K562 (cell line): Measurements from ENCODE around the gene ZNF200. TPM values are rescaled to one million over a fixed set of nuclear protein-coding genes. Genes with fewer than 3 reads are reported as not detected.

Source experiments
- ATAC-seq: fragments of 200-7000 bp; cut with Tn5 transposase; 3 replicates; pipeline ENCODE4 v1.9.1; 2020; ENCODE audit warnings: moderate library complexity
- BruUV-seq: library from RNA; stranded (reverse); fragments of 400-500 nt; replicated peaks from 2 replicates; lab custom pipeline; 2021; lab: Mats Ljungman, UMichigan
- CTCF ChIA-PET: fragments of 300-600 bp; formaldehyde crosslinking; extraction: SDS; loops from one replicate; lab custom pipeline; 2021; ENCODE audit warnings: low intra/inter-chr PET ratio; lab: Yijun Ruan, JAX
- POLR2A ChIA-PET: fragments of 300-600, 350-650 bp; sonication (Branson Sonifier 250); formaldehyde crosslinking; extraction: SDS; loops from one replicate; lab custom pipeline; 2021; ENCODE audit warnings: antibody characterized with exemption, inconsistent platforms; lab: Yijun Ruan, JAX
- DNase-seq, 4 experiments: peaks; one replicate each; pipeline versions ENCODE4 v3.0.0 to v3.0.0-alpha.2; 2011 to 2018; ENCODE audit warnings: low spot score in 3 of 4, mixed read lengths in 3 of 4; ENCODE audit errors: extremely low read depth in 1 of 4
- FAIRE-seq: peaks from 2 replicates; lab custom pipeline; 2011; peaks lifted over from hg19 to GRCh38; lab: Jason Lieb, UNC
- H2AFZ ChIP-seq: 2 replicates; pipeline ENCODE4 v1.6.0; 2011; ENCODE audit warnings: low read depth, low read length, control low read depth, inconsistent platforms
- H3K27ac ChIP-seq: fragments of 200-600 bp; 3 replicates; pipeline ENCODE4 v1.8.0; 2011; ENCODE audit warnings: low read depth, mild to moderate bottlenecking, control low read depth, inconsistent platforms, low read length, moderate library complexity, mixed read lengths; ENCODE audit errors: extremely low read depth
- H3K27me3 ChIP-seq, 2 experiments: fragments of 300-600 bp in 1 of 2; 2 replicates in 1 of 2; 3 replicates in 1 of 2; pipeline versions ENCODE4 v1.6.0 to v1.8.0; 2011; ENCODE audit warnings: inconsistent platforms in 2 of 2, low read length in 2 of 2, mild to moderate bottlenecking in 1 of 2, mixed read lengths in 1 of 2, moderate library complexity in 1 of 2; ENCODE audit not compliant: control insufficient read depth in 2 of 2, insufficient read depth in 2 of 2
- H3K36me3 ChIP-seq: fragments of 300-600 bp; 3 replicates; pipeline ENCODE4 v1.8.0; 2011; ENCODE audit warnings: mild to moderate bottlenecking, low read length, inconsistent platforms; ENCODE audit not compliant: control insufficient read depth, insufficient read depth
- H3K4me1 ChIP-seq, 2 experiments: fragments of 200-600 bp in 1 of 2; replicated peaks in 1 of 2; 2 replicates in 1 of 2; 3 replicates in 1 of 2; pipeline versions ENCODE4 v1.5.1 to v1.8.0; 2011; ENCODE audit warnings: inconsistent platforms in 2 of 2, low read length in 2 of 2, mild to moderate bottlenecking in 1 of 2, mixed read lengths in 1 of 2, moderate library complexity in 1 of 2; ENCODE audit not compliant: control insufficient read depth in 2 of 2, insufficient read depth in 2 of 2
- H3K4me2 ChIP-seq: 2 replicates; pipeline ENCODE4 v1.6.1; 2011; ENCODE audit warnings: low read length, control low read depth, inconsistent platforms, mixed read lengths; ENCODE audit not compliant: insufficient read depth
- H3K4me3 ChIP-seq: fragments of 200-600 bp; sonication (generic), shearing (Covaris generic); 2 replicates; pipeline ENCODE4 v1.5.1; 2016; ENCODE audit warnings: control low read depth, inconsistent platforms
- H3K79me2 ChIP-seq: fragments of 200-600 bp; 3 replicates; pipeline ENCODE4 v1.8.0; 2011; ENCODE audit warnings: low read length, inconsistent platforms; ENCODE audit not compliant: control insufficient read depth, insufficient read depth
- H3K9ac ChIP-seq, 2 experiments: 2 replicates each; pipeline versions ENCODE4 v1.6.0 to v1.6.1; 2011; ENCODE audit warnings: low read depth in 2 of 2, low read length in 2 of 2, control low read depth in 1 of 2, inconsistent platforms in 1 of 2, mild to moderate bottlenecking in 1 of 2, mixed read lengths in 1 of 2; ENCODE audit not compliant: insufficient read depth in 1 of 2
- H3K9me1 ChIP-seq: one replicate; pipeline ENCODE4 v1.6.0; 2011; ENCODE audit warnings: inconsistent platforms, mild to moderate bottlenecking, low read length, moderate library complexity; ENCODE audit not compliant: control insufficient read depth, insufficient read depth
- H3K9me3 ChIP-seq: replicated peaks from 2 replicates; pipeline ENCODE4 v1.5.1; 2011; ENCODE audit warnings: low read depth, low read length, inconsistent platforms; ENCODE audit not compliant: control insufficient read depth, insufficient read depth
- H4K20me1 ChIP-seq: replicated peaks from 2 replicates; pipeline ENCODE4 v1.6.1; 2011; ENCODE audit warnings: low read length, inconsistent platforms, mixed read lengths; ENCODE audit not compliant: control insufficient read depth, insufficient read depth
- EGR1 ChIP-seq: fragments of 450-650 bp; conservative IDR thresholded peaks from 2 replicates; pipeline ENCODE4 v1.6.1; 2017; ENCODE audit warnings: mild to moderate bottlenecking
- ELF1 ChIP-seq: fragments of 200-800 bp; sonication (Bioruptor generic); IDR thresholded peaks from 2 replicates; pipeline ENCODE4 v1.6.1; 2016; ENCODE audit warnings: missing genetic modification characterization, missing compliant biosample characterization
- ESRRA ChIP-seq: fragments of 450-650 bp; IDR thresholded peaks from 2 replicates; pipeline ENCODE4 v1.6.1; 2014; ENCODE audit warnings: low read depth, mild to moderate bottlenecking, moderate library complexity, borderline replicate concordance
- ETV1 ChIP-seq: fragments of 450-650 bp; conservative IDR thresholded peaks from 2 replicates; pipeline ENCODE4 v1.6.1; 2016; ENCODE audit warnings: missing genetic modification characterization, control low read depth, low read depth, missing compliant biosample characterization
- HNRNPLL ChIP-seq: fragments of 200-400 bp; formaldehyde crosslinking; IDR thresholded peaks from 2 replicates; pipeline ENCODE4 v1.6.1; 2017; ENCODE audit warnings: low read length, low read depth, mild to moderate bottlenecking; ENCODE audit not compliant: poor library complexity, severe bottlenecking
- MTA1 ChIP-seq: fragments of 450-650 bp; IDR thresholded peaks from 2 replicates; pipeline ENCODE4 v1.6.1; 2017; ENCODE audit warnings: borderline replicate concordance
- POLR2G ChIP-seq: fragments of 200-400 bp; formaldehyde crosslinking; IDR thresholded peaks from 2 replicates; pipeline ENCODE4 v1.6.1; 2017; ENCODE audit warnings: low read depth, mild to moderate bottlenecking, antibody characterized with exemption, low read length, moderate library complexity
- RBM25 ChIP-seq: fragments of 200-400 bp; formaldehyde crosslinking; IDR thresholded peaks from 2 replicates; pipeline ENCODE4 v1.6.1; 2018; ENCODE audit warnings: low read length, low read depth, moderate library complexity; ENCODE audit not compliant: severe bottlenecking
- ZBTB1 ChIP-seq: sonication (generic); formaldehyde crosslinking; IDR thresholded peaks from 2 replicates; pipeline ENCODE4 v1.8.1; 2023; ENCODE audit warnings: missing genetic modification reagents, low read depth, mild to moderate bottlenecking, borderline replicate concordance
- ZC3H4 ChIP-seq: sonication (generic); formaldehyde crosslinking; IDR thresholded peaks from 2 replicates; pipeline ENCODE4 v1.9.0; 2021; ENCODE audit warnings: missing genetic modification reagents, borderline replicate concordance
- ZNF232 ChIP-seq: sonication (generic); formaldehyde crosslinking; IDR thresholded peaks from 2 replicates; pipeline ENCODE4 v1.8.0; 2022; ENCODE audit warnings: mild to moderate bottlenecking, missing genetic modification reagents
- WGBS: fragments of 100-300 bp; shearing (Covaris generic); methylation state at CpG from one replicate; pipeline ENCODE4 v1.1.6; 2016; ENCODE audit warnings: low coverage, mixed read lengths; ENCODE audit not compliant: insufficient coverage; ENCODE audit errors: missing lambda C conversion rate; 5-methylcytosine and 5-hydroxymethylcytosine counted together
- in situ Hi-C: fragments of 300-500 bp; cut with MboI; formaldehyde crosslinking; loops from 4 replicates; pipeline ENCODE4 v1.15.0; 2018; ENCODE audit warnings: inconsistent platforms, mixed read lengths
- intact Hi-C: fragments of 100-400 bp; cut with micrococcal nuclease; formaldehyde crosslinking; loops from 2 replicates; pipeline ENCODE4 v1.14.2; 2022
- polyA plus RNA-seq, 8 experiments: library from polyadenylated mRNA; depleted of rRNA in 4 of 8; stranded (reverse) in 5 of 8; unstranded in 3 of 8; fragments of >200 nt; fragmentation: Nextera tagmentation in 2 of 8; fragmentation: Illumina TruSeq in 1 of 8; extraction: Ambion mirVana in 2 of 8; extraction: Trizol in 1 of 8; gene quantifications; 2 replicates each; pipeline versions ENCODE4 v1.2.1 to v1.2.3, GENCODE V29; 2011 to 2014; ENCODE audit warnings: inconsistent platforms in 1 of 8, missing spikeins in 1 of 8
- total RNA-seq, 7 experiments: library from RNA; depleted of rRNA in 6 of 7; stranded (reverse); fragments of >200 nt in 6 of 7; fragmentation: Illumina TruSeq in 2 of 7; extraction: Trizol in 2 of 7; gene quantifications; 2 replicates each; pipeline versions ENCODE4 v1.2.1 to v1.2.3, GENCODE V29; 2011 to 2021; ENCODE audit warnings: low replicate concordance in 1 of 7
- TF ChIP-seq, protein P1 (sequence below), 2 experiments: fragments of 450-650 bp in 1 of 2; sonication (generic) in 1 of 2; formaldehyde crosslinking in 1 of 2; IDR thresholded peaks in 1 of 2; conservative IDR thresholded peaks in 1 of 2; 2 replicates each; pipeline versions ENCODE4 v1.6.1 to v1.8.1; 2016 to 2023; ENCODE audit warnings: mild to moderate bottlenecking in 2 of 2, moderate library complexity in 2 of 2, inconsistent platforms in 1 of 2, missing genetic modification reagents in 1 of 2
- TF ChIP-seq, protein P2 (sequence below): fragments of 450-650 bp; conservative IDR thresholded peaks from 2 replicates; pipeline ENCODE4 v1.6.1; 2016; ENCODE audit warnings: missing genetic modification characterization, low read depth, mild to moderate bottlenecking, control low read depth, missing compliant biosample characterization
- TF ChIP-seq, protein P3 (sequence below): fragments of 250-450 bp; sonication (Bioruptor Pico); IDR thresholded peaks from 2 replicates; pipeline ENCODE4 v1.8.0; 2022; ENCODE audit warnings: inconsistent platforms

Gene ZNF200
- total and polyA plus RNA-seq, 9 of the 15 experiments (the other 6 are each of a cell fraction or from before 2014, with no cell fraction given): 4.8 to 14.5 (median 9.2) TPM

DNA sequence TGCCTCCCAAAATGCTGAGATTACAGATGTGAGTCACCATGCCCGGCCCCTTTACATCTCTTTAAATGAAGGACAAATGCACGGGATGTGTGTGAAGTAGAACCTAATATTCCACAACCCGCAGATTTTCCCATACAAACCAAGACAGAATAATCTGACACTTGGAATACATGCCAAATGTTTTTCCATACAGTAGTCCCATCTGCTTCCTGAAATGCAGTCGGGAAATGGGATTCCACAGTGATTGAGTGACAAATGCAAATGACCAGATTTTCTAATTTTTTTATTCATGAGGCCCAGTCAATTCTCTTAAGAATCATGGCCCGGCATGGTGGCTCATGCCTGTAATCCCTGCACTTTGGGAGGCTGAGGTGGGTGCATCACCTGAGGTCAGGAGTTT, 6.8 kb upstream of the ZNF200 start (continued):
- TF ChIP-seq, protein P1, sequence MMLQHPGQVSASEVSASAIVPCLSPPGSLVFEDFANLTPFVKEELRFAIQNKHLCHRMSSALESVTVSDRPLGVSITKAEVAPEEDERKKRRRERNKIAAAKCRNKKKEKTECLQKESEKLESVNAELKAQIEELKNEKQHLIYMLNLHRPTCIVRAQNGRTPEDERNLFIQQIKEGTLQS (IDR thresholded peaks at IDR 0.05): no peak
- TF ChIP-seq, protein P1 (CRISPR knock-in tag; conservative IDR thresholded peaks at IDR 0.05): no peak
- TF ChIP-seq ELF1 (no peak), ZBTB1 (no peak), ZC3H4 (no peak), POLR2G (no peak), ZNF232 (CRISPR knock-in tag) (no peak)

DNA sequence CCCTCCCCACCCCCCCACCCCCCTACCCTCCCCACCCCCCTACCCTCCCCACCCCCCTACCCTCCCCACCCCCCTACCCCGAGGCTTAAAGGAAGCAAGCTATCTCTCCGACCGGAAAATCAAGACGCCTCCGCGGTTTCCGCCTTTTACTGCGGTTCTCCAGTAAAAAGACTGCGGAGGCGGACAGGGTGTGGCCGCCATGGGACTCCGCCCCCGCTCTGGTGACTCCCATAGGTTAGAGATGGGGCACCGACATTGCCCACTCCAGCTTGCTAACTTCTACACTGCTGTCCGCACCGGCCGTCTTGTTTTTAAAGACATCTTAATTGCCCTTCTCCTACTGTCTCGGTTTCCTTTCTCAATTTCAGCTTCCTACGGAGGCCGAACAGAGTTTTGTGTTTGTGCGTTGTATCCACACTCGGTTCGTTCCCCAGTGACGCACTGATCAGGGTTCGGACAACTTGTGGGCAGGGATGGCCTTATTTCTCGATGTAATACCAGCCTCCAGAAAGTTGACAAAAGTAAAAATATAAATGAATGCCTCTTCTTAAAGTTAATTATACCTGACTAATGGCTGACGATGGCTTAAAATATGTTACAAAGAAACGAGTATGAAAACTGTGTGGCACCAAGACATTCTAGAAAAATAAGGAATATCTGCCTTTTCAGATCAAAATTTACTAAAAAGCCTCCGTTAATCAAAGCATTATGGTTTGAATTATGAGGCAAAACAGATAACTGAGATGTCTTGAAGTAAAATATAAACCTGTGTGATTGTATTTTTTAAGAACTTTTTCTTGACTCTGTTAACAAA, 1.1 kb upstream of the ZNF200 start:
- intact Hi-C loops: no loop called here
- peak; percentile 59 for ATAC-seq
- H3K9ac ChIP-seq: no peak overlapping the region
- FAIRE-seq: peak; percentile 35
- peak; percentile 66 to 83 (median 72) for DNase-seq
- no TSS peak for BruUV-seq
- ChIA-PET POLR2A (interaction anchor here (1.0 to 1.3 kb wide), 3 partner anchors 11 to 47 kb away, joined by 3 read pairs; partner anchors contain the start of gene ZNF263), CTCF (no interaction called here)
- no peaks in the 10 kb centered on the region for H3K9me1 ChIP-seq
- no peak overlapping the region; the same call in 1 of the 2 replicates for H3K4me2 ChIP-seq
- H3K36me3 ChIP-seq: peaks cover 27% of the 10 kb centered on the region
- no peaks in the 10 kb centered on the region for H4K20me1 ChIP-seq
- peaks cover 16% of the 10 kb centered on the region for H3K79me2 ChIP-seq
- peak overlapping the region; percentile 5; the same call in 1 of the 2 replicates for H2AFZ ChIP-seq
- H3K4me3 ChIP-seq: no peak overlapping the region
- in situ Hi-C loops: no loop called here
- 51% methylated on average over 28 of the region's 29 CpGs for WGBS
- H3K27ac ChIP-seq: no peak overlapping the region
- peaks cover under 1 to 3% of the 10 kb centered on the region in 2 experiments; a peak in 1 of 5 replicates for H3K27me3 ChIP-seq
- H3K9me3 ChIP-seq: peaks cover 4% of the 10 kb centered on the region; the same call in 1 of the 2 replicates
- peaks cover 6 to 12% of the 10 kb centered on the region in 2 experiments; a peak in 4 of 5 replicates for H3K4me1 ChIP-seq
- TF ChIP-seq ESRRA (peak; percentile 23; the same call in 1 of the 2 replicates), ETV1 (tag) (peak; percentile 36; the same call in 1 of the 2 replicates), EGR1 (peak; percentile 93), MTA1 (no peak), RBM25 (peak; percentile 93), HNRNPLL (peak; percentile 45)
- TF ChIP-seq, protein P2, sequence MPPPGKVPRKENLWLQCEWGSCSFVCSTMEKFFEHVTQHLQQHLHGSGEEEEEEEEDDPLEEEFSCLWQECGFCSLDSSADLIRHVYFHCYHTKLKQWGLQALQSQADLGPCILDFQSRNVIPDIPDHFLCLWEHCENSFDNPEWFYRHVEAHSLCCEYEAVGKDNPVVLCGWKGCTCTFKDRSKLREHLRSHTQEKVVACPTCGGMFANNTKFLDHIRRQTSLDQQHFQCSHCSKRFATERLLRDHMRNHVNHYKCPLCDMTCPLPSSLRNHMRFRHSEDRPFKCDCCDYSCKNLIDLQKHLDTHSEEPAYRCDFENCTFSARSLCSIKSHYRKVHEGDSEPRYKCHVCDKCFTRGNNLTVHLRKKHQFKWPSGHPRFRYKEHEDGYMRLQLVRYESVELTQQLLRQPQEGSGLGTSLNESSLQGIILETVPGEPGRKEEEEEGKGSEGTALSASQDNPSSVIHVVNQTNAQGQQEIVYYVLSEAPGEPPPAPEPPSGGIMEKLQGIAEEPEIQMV (tag): no peak
- TF ChIP-seq, protein P3, sequence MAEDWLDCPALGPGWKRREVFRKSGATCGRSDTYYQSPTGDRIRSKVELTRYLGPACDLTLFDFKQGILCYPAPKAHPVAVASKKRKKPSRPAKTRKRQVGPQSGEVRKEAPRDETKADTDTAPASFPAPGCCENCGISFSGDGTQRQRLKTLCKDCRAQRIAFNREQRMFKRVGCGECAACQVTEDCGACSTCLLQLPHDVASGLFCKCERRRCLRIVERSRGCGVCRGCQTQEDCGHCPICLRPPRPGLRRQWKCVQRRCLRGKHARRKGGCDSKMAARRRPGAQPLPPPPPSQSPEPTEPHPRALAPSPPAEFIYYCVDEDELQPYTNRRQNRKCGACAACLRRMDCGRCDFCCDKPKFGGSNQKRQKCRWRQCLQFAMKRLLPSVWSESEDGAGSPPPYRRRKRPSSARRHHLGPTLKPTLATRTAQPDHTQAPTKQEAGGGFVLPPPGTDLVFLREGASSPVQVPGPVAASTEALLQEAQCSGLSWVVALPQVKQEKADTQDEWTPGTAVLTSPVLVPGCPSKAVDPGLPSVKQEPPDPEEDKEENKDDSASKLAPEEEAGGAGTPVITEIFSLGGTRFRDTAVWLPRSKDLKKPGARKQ (CRISPR knock-in tag): peak; percentile 91
